ENCODE results near the gene AGBL4. TPM values are rescaled to one million over a fixed set of nuclear protein-coding genes. Genes with fewer than 3 reads are reported as not detected.

AGBL4 gene
- total and polyA plus RNA-seq, 2 of the 4 experiments (the other 2 are of a cell fraction): not detected

DNA sequence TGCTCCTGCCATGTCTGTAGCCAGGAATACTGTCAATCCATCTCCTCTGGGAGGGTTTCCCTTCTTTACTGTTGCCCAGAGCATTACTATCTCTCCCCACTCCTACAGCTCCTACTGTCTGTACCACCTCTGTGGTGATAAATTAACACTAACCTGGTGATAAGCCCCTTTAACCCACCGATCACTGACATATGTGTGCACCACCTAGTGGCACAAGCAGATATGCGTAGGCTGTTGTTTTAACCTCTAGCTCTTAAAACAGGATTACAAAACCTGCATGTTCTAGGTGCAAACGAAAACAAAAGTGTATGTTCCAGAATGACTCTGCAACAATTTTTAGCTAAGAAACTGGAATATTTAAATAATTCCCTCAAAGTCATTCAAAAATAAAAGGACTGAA, 1153.2 kb downstream of the AGBL4 start:
- H2BK20ac ChIP-seq (ENCODE audit: low read depth, low read length): no peak overlapping the region
- no peaks in the 10 kb centered on the region for H3K79me1 ChIP-seq (ENCODE audit: low read depth in 1 of 2, low read length in 2 of 2)
- H2AK9ac ChIP-seq (replicated peaks; ENCODE audit: low read depth, low read length, poor library complexity): no peak overlapping the region
- H2BK5ac ChIP-seq (ENCODE audit: low read depth, low read length, poor library complexity, severe bottlenecking): no peak overlapping the region
- no TSS peak for BruUV-seq (replicated peaks)
- no peak overlapping the region for H3K18ac ChIP-seq (ENCODE audit: low read depth, low read length)
- H3K4ac ChIP-seq (ENCODE audit: low read depth, low read length): no peak overlapping the region
- H3K9me1 ChIP-seq (ENCODE audit: insufficient read depth, low read length): no peaks in the 10 kb centered on the region
- no peak overlapping the region for H2AFZ ChIP-seq (replicated peaks; ENCODE audit: low read length, poor library complexity)
- H4K91ac ChIP-seq (ENCODE audit: insufficient read depth, low read depth, low read length): no peak overlapping the region
- H3K23ac ChIP-seq (ENCODE audit: low read depth, low read length): no peak overlapping the region
- TF ChIP-seq BHLHE40 (IDR thresholded peaks at IDR 0.05; ENCODE audit: low read depth, low read length): no peak
- TF ChIP-seq, protein P1, sequence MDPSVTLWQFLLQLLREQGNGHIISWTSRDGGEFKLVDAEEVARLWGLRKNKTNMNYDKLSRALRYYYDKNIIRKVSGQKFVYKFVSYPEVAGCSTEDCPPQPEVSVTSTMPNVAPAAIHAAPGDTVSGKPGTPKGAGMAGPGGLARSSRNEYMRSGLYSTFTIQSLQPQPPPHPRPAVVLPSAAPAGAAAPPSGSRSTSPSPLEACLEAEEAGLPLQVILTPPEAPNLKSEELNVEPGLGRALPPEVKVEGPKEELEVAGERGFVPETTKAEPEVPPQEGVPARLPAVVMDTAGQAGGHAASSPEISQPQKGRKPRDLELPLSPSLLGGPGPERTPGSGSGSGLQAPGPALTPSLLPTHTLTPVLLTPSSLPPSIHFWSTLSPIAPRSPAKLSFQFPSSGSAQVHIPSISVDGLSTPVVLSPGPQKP (IDR thresholded peaks at IDR 0.05; ENCODE audit: borderline replicate concordance, low read depth, low read length): no peak
- no peak for TF ChIP-seq RCOR1 (IDR thresholded peaks at IDR 0.05; ENCODE audit: insufficient replicate concordance, low read length)
- TF ChIP-seq NFE2L2 (IDR thresholded peaks at IDR 0.05; ENCODE audit: low read depth, low read length): no peak
- TF ChIP-seq CTCF (conservative IDR thresholded peaks at IDR 0.05; ENCODE audit: low read depth, low read length): peak; percentile 7; the same call in 1 of the 2 replicates
- no peak for TF ChIP-seq USF2 (IDR thresholded peaks at IDR 0.05; ENCODE audit: low read depth, low read length)
- no peak overlapping the region for H2BK120ac ChIP-seq (ENCODE audit: low read depth, low read length)
- no peak overlapping the region for H4K5ac ChIP-seq (ENCODE audit: low read depth, low read length)
- no peak overlapping the region for H3K56ac ChIP-seq (ENCODE audit: extremely low read depth, insufficient read depth, low read length)
- H3K4me2 ChIP-seq (ENCODE audit: low read depth, low read length): no peak overlapping the region
- H4K8ac ChIP-seq (ENCODE audit: low read depth in 2 of 2, low read length in 2 of 2): no peak overlapping the region
- intact Hi-C loops (cut with micrococcal nuclease): no loop called here
- DNase-seq: no peak
- H2AK5ac ChIP-seq (ENCODE audit: low read depth, low read length): no peak overlapping the region
- H2BK15ac ChIP-seq (ENCODE audit: low read depth, low read length): no peak overlapping the region
- WGBS, 2 experiments (ENCODE audit: extremely low coverage in 2 of 2, insufficient read length in 1 of 2): no CpG with 5 or more reads among the region's 3 CpGs
- H3K27ac ChIP-seq (ENCODE audit: insufficient read depth, low read length): no peak overlapping the region
- H3K36me3 ChIP-seq (ENCODE audit: control insufficient read depth, insufficient read depth, low read length): no peaks in the 10 kb centered on the region
- no peaks in the 10 kb centered on the region for H3K4me1 ChIP-seq (ENCODE audit: control insufficient read depth, insufficient read depth, low read length)
- no peaks in the 10 kb centered on the region for H4K20me1 ChIP-seq (ENCODE audit: insufficient read depth, low read length)
- H3K27me3 ChIP-seq (ENCODE audit: control insufficient read depth, insufficient read depth, low read length): no peaks in the 10 kb centered on the region
- no peak overlapping the region for H3K14ac ChIP-seq (replicated peaks; ENCODE audit: low read depth, low read length)
- peaks cover 10% of the 10 kb centered on the region for H3K9me3 ChIP-seq (ENCODE audit: control insufficient read depth, insufficient read depth, low read length)
- ATAC-seq (ENCODE audit: low read depth): no peak
- H3K4me3 ChIP-seq (ENCODE audit: insufficient read depth, low read depth, low read length): no peak overlapping the region
- dilution Hi-C loops (cut with HindIII; ENCODE audit: low sequenced_read_pairs, unreplicated experiment): no loop called here
- no peak overlapping the region for H3K9ac ChIP-seq (ENCODE audit: low read depth, low read length)
- POLR2A ChIA-PET (ENCODE audit: unreplicated experiment): no interaction called here
- CTCF ChIA-PET: interaction anchor here (0.6 kb wide), 1 partner anchor 182 kb away, joined by 5 read pairs; no protein-coding TSS in a partner anchor
- in situ Hi-C loops (cut with MboI; ENCODE audit: low sequenced_read_pairs): no loop called here
